PC-3 (cell line): ENCODE results near the gene IARS1. TPM values are rescaled to one million over a fixed set of nuclear protein-coding genes. Genes with fewer than 3 reads are reported as not detected.

Experiments used
- ATAC-seq: fragments of 200-7000 bp; cut with Tn5 transposase; 2 replicates; pipeline ENCODE4 v1.9.1; 2020; ENCODE audit warnings: mild to moderate bottlenecking, moderate library complexity
- BruUV-seq: library from RNA; stranded (reverse); fragments of 400-500 nt; replicated peaks from 2 replicates; lab custom pipeline; 2021; lab: Mats Ljungman, UMichigan
- CTCF ChIA-PET: fragments of 300-600 bp; sonication (Branson Sonifier 250); formaldehyde crosslinking; loops from one replicate; lab custom pipeline; 2022; ENCODE audit warnings: antibody characterized with exemption; lab: Charles Lee
- POLR2A ChIA-PET: fragments of 300-600 bp; sonication (Branson Sonifier 250); formaldehyde crosslinking; loops from one replicate; lab custom pipeline; 2022; ENCODE audit warnings: antibody characterized with exemption; ENCODE audit not compliant: unreplicated experiment; lab: Charles Lee
- DNase-seq: peaks from one replicate; pipeline ENCODE4 v3.0.0-alpha.2; 2015
- H2AFZ ChIP-seq: fragments of 300-600 bp; sonication (generic); 2 replicates; pipeline ENCODE4 v1.6.0; 2016; ENCODE audit warnings: antibody characterized with exemption, low read length
- H3F3A ChIP-seq: fragments of 300-600 bp; sonication (generic); one replicate; pipeline ENCODE4 v1.6.0; 2017; ENCODE audit warnings: antibody characterized with exemption, low read length, control low read depth, mild to moderate bottlenecking; ENCODE audit not compliant: unreplicated experiment
- H3K27ac ChIP-seq: fragments of 300-600 bp; sonication (generic); 2 replicates; pipeline ENCODE4 v1.5.1; 2016; ENCODE audit warnings: mild to moderate bottlenecking, low read length
- H3K27me3 ChIP-seq: fragments of 300-600 bp; sonication (generic); 2 replicates; pipeline ENCODE4 v1.6.1; 2016; ENCODE audit warnings: low read length, mixed read lengths
- H3K36me3 ChIP-seq: fragments of 300-600 bp; sonication (generic); 2 replicates; pipeline ENCODE4 v1.6.1; 2016; ENCODE audit warnings: low read depth, mixed run types, low read length, mixed read lengths
- H3K4me1 ChIP-seq: fragments of 300-600 bp; sonication (generic); 2 replicates; pipeline ENCODE4 v1.5.1; 2016; ENCODE audit warnings: low read length; ENCODE audit not compliant: insufficient read depth
- H3K4me2 ChIP-seq: fragments of 300-600 bp; sonication (generic); 2 replicates; pipeline ENCODE4 v1.6.0; 2016; ENCODE audit warnings: low read length
- H3K4me3 ChIP-seq: fragments of 300-600 bp; sonication (generic); 2 replicates; pipeline ENCODE4 v1.5.1; 2016; ENCODE audit warnings: mild to moderate bottlenecking, low read length, mixed read lengths
- H3K79me2 ChIP-seq: fragments of 300-600 bp; sonication (generic); 2 replicates; pipeline ENCODE4 v1.6.1; 2017; ENCODE audit warnings: low read length, mixed read lengths
- H3K9ac ChIP-seq: fragments of 300-600 bp; sonication (generic); 2 replicates; pipeline ENCODE4 v1.6.0; 2016; ENCODE audit warnings: mild to moderate bottlenecking, low read length
- H3K9me2 ChIP-seq: fragments of 300-600 bp; sonication (generic); replicated peaks from 2 replicates; pipeline ENCODE4 v1.6.1; 2016; ENCODE audit warnings: mixed run types, low read length, mixed read lengths
- H3K9me3 ChIP-seq: fragments of 300-600 bp; sonication (generic); 2 replicates; pipeline ENCODE4 v1.6.1; 2016; ENCODE audit warnings: low read length, mixed read lengths
- H4K20me1 ChIP-seq: fragments of 300-600 bp; sonication (generic); 2 replicates; pipeline ENCODE4 v1.6.1; 2016; ENCODE audit warnings: low read length, mixed read lengths
- CTCF ChIP-seq: fragments of 300-600 bp; sonication (generic); conservative IDR thresholded peaks from 2 replicates; pipeline ENCODE4 v1.5.1; 2017; ENCODE audit warnings: antibody characterized with exemption, low read depth, mild to moderate bottlenecking, low read length
- EZH2 ChIP-seq: fragments of 300-600 bp; sonication (generic); IDR thresholded peaks from one replicate; pipeline ENCODE4 v1.6.1; 2017; ENCODE audit warnings: antibody characterized with exemption, mild to moderate bottlenecking, low read length; ENCODE audit not compliant: unreplicated experiment
- EZH2phosphoT487 ChIP-seq: fragments of 300-600 bp; sonication (generic); IDR thresholded peaks from 2 replicates; pipeline ENCODE4 v1.6.1; 2018; ENCODE audit warnings: mild to moderate bottlenecking, antibody characterized with exemption, low read length, borderline replicate concordance
- intact Hi-C: fragments of 100-400 bp; cut with micrococcal nuclease; formaldehyde crosslinking; loops from 2 replicates; pipeline ENCODE4 v1.9.0; 2023
- total RNA-seq: library from RNA; depleted of rRNA; stranded (reverse); fragments of >200 nt; gene quantifications from 2 replicates; pipeline ENCODE4 v1.2.3, GENCODE V29; 2014

The IARS1 gene
- total RNA-seq, 1 experiment from 2014 or later = 128 TPM

DNA sequence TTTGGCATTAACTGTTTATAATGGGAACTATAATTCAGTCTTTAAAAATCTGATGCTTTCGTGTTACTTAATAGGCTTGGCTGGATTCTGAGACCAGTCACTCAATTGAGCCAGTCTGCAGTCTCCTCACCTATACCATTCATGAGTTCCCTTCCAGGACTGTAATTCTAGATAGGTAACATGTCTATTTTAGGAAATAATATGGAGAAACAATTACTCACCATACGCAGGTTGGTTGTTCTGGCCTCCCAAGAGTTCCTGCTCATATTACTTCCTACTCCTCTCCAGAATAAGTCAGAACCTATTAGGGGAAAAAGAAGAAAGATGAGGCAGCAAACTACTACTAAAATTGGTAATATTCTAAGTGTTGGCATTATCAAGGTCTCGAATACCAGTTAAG lies 4.5 kb upstream of the IARS1 start:
- Histone ChIP-seq H3K36me3 (peaks cover 44% of the 10 kb centered on the region), H3F3A (no peaks in the 10 kb centered on the region), H3K27ac (no peak overlapping the region), H3K9ac (no peak overlapping the region), H3K9me2 (no peaks in the 10 kb centered on the region), H3K9me3 (no peaks in the 10 kb centered on the region), H2AFZ (no peak overlapping the region), H3K27me3 (no peaks in the 10 kb centered on the region), H3K4me1 (peaks cover 10% of the 10 kb centered on the region), H4K20me1 (no peaks in the 10 kb centered on the region), H3K79me2 (peaks cover 13% of the 10 kb centered on the region), H3K4me3 (no peak overlapping the region), H3K4me2 (no peak overlapping the region)
- ATAC-seq (no peak), DNase-seq (no peak)
- BruUV-seq = no TSS peak
- ChIA-PET POLR2A (no interaction called here), CTCF (no interaction called here)
- TF ChIP-seq EZH2phosphoT487 (no peak), CTCF (no peak), EZH2 (no peak)
- intact Hi-C loops = no loop called here

DNA sequence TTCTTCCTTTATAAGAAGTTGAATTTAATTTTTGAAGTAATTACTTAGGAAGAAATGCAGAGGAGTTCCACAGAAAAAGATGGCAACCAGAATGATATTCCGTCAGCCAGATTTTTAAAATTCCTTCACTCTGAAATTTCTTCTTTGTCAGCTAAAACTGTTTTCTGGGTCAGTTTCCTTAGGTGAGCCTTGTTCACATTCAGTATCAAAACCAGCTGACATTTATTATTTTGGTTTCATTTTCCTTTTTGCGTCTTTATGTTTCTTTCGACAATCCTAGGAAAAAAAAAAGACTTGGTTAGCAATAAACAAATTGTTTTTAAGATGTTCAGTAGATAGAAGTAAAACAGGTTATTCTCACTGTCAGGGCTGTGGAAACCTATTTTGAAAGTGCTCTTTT lies 4.1 kb upstream of the IARS1 start:
- CTCF ChIA-PET = no interaction called here
- Histone ChIP-seq H3K4me2 (no peak overlapping the region), H3K79me2 (peaks cover 17% of the 10 kb centered on the region), H3K27me3 (no peaks in the 10 kb centered on the region), H3K9me2 (no peaks in the 10 kb centered on the region), H3K4me1 (peaks cover 10% of the 10 kb centered on the region), H2AFZ (no peak overlapping the region), H3K36me3 (peaks cover 40% of the 10 kb centered on the region), H4K20me1 (peaks cover under 1% of the 10 kb centered on the region; the same call in 1 of the 2 replicates), H3K9me3 (no peaks in the 10 kb centered on the region), H3K4me3 (no peak overlapping the region), H3K27ac (no peak overlapping the region), H3F3A (no peaks in the 10 kb centered on the region), H3K9ac (no peak overlapping the region)
- BruUV-seq = no TSS peak
- TF ChIP-seq EZH2phosphoT487 = no peak
- TF ChIP-seq CTCF = no peak
- no peak for TF ChIP-seq EZH2
- ATAC-seq = no peak
- intact Hi-C loops = no loop called here
- DNase-seq = no peak
- POLR2A ChIA-PET = no interaction called here

GRCh38 chr9:92295827-92296258 lies 2.3 kb upstream of the IARS1 start:
- intact Hi-C loops = no loop called here
- Histone ChIP-seq H3F3A (no peaks in the 10 kb centered on the region), H4K20me1 (peaks cover 16% of the 10 kb centered on the region), H2AFZ (no peak overlapping the region), H3K4me3 (no peak overlapping the region), H3K27me3 (no peaks in the 10 kb centered on the region), H3K4me2 (no peak overlapping the region), H3K27ac (no peak overlapping the region), H3K36me3 (peaks cover 34% of the 10 kb centered on the region), H3K4me1 (peaks cover 21% of the 10 kb centered on the region), H3K9me2 (no peaks in the 10 kb centered on the region), H3K79me2 (peaks cover 35% of the 10 kb centered on the region), H3K9me3 (no peaks in the 10 kb centered on the region), H3K9ac (no peak overlapping the region)
- CTCF ChIA-PET = no interaction called here
- DNase-seq (peak; percentile 8), ATAC-seq (no peak)
- BruUV-seq = no TSS peak
- POLR2A ChIA-PET = no interaction called here
- no peak for TF ChIP-seq EZH2
- no peak for TF ChIP-seq EZH2phosphoT487
- TF ChIP-seq CTCF = no peak
